Measurements from ENCODE around the gene NEMP2.
A peak's percentile ranks its signal among the peaks of the same experiment; 100 is the strongest.

Gene NEMP2

GRCh38 chr2:190554357-190555006, 20.0 kb upstream of the NEMP2 start:
- no peak for DNase-seq (ENCODE audit: low spot score)

GRCh38 chr2:190553254-190553653, 18.7 kb upstream of the NEMP2 start:
- DNase-seq (ENCODE audit: low spot score), result no peak

- DNase-seq (ENCODE audit: low spot score), result no peak
Observed at GRCh38 chr2:190551928-190552327, 17.4 kb upstream of the NEMP2 start.

GRCh38 chr2:190550137-190550536, 15.6 kb upstream of the NEMP2 start:
- no peak for DNase-seq (ENCODE audit: low spot score)

- no peak for DNase-seq (ENCODE audit: low spot score)
Observed at GRCh38 chr2:190547886-190548285, 13.4 kb upstream of the NEMP2 start.

GRCh38 chr2:190546734-190547133, 12.2 kb upstream of the NEMP2 start:
- DNase-seq (ENCODE audit: low spot score), result no peak

- DNase-seq (ENCODE audit: low spot score), result no peak
Observed at GRCh38 chr2:190545555-190546385, 11.2 kb upstream of the NEMP2 start.

- DNase-seq (ENCODE audit: low spot score), result no peak
Observed at GRCh38 chr2:190545093-190545492, 10.6 kb upstream of the NEMP2 start.

- DNase-seq (ENCODE audit: low spot score), result no peak
Observed at GRCh38 chr2:190540048-190540447, 5.5 kb upstream of the NEMP2 start.

- no peak for DNase-seq (ENCODE audit: low spot score)
Observed at GRCh38 chr2:190538201-190538600, 3.7 kb upstream of the NEMP2 start.

- peak; percentile 39 for DNase-seq (ENCODE audit: low spot score)
Observed at GRCh38 chr2:190537765-190538164, 3.2 kb upstream of the NEMP2 start.

GRCh38 chr2:190535586-190535985, 1.1 kb upstream of the NEMP2 start:
- peak; percentile 30 for DNase-seq (ENCODE audit: low spot score)

- DNase-seq (ENCODE audit: low spot score), result no peak
Observed at GRCh38 chr2:190535121-190535439, 558 bp upstream of the NEMP2 start.

GRCh38 chr2:190533968-190534309, 583 bp downstream of the NEMP2 start:
- no peak for DNase-seq (ENCODE audit: low spot score)

- DNase-seq (ENCODE audit: low spot score), result no peak
Observed at GRCh38 chr2:190533175-190533967, 1.2 kb downstream of the NEMP2 start.

- DNase-seq (ENCODE audit: low spot score), result peak; percentile 28
Observed at GRCh38 chr2:190532581-190532980, 1.9 kb downstream of the NEMP2 start.

GRCh38 chr2:190530248-190530900, 4.1 kb downstream of the NEMP2 start:
- no peak for DNase-seq (ENCODE audit: low spot score)

GRCh38 chr2:190529486-190530247, 4.9 kb downstream of the NEMP2 start:
- DNase-seq (ENCODE audit: low spot score), result no peak

GRCh38 chr2:190528521-190529001, 6.0 kb downstream of the NEMP2 start:
- DNase-seq (ENCODE audit: low spot score), result no peak

GRCh38 chr2:190527918-190528317, 6.6 kb downstream of the NEMP2 start:
- DNase-seq (ENCODE audit: low spot score), result no peak

- DNase-seq (ENCODE audit: low spot score), result no peak
Observed at GRCh38 chr2:190527214-190527613, 7.3 kb downstream of the NEMP2 start.

Measured in NAMALWA (cell line).